GM23338 (cell line): ENCODE results near the gene SKOR1.

Experiments
- EZH2 ChIP-seq: fragments of 200-600 bp; sonication (generic); IDR thresholded peaks from one replicate; pipeline ENCODE4 v1.8.0; 2017; ENCODE audit warnings: antibody characterized with exemption, mild to moderate bottlenecking, low read depth; ENCODE audit not compliant: unreplicated experiment
- JUNB ChIP-seq: IDR thresholded peaks from one replicate; pipeline ENCODE4 v1.6.1; 2016; ENCODE audit warnings: antibody characterized with exemption; ENCODE audit not compliant: unreplicated experiment
- POLR2AphosphoS5 ChIP-seq: IDR thresholded peaks from 2 replicates; pipeline ENCODE4 v1.6.1; 2016; ENCODE audit warnings: antibody characterized with exemption, low read depth
- TF ChIP-seq, protein P1 (sequence below), 2 experiments: fragments of 200-600 bp in 1 of 2; sonication (generic) in 1 of 2; conservative IDR thresholded peaks; 2 replicates each; pipeline versions ENCODE4 v1.5.1 to v1.6.1; 2016 to 2017; ENCODE audit warnings: antibody characterized with exemption in 2 of 2, low read depth in 2 of 2, mild to moderate bottlenecking in 2 of 2, moderate library complexity in 1 of 2
- TF ChIP-seq, protein P2 (sequence below): IDR thresholded peaks from one replicate; pipeline ENCODE4 v1.6.1; 2018; ENCODE audit warnings: antibody characterized with exemption; ENCODE audit not compliant: unreplicated experiment

DNA sequence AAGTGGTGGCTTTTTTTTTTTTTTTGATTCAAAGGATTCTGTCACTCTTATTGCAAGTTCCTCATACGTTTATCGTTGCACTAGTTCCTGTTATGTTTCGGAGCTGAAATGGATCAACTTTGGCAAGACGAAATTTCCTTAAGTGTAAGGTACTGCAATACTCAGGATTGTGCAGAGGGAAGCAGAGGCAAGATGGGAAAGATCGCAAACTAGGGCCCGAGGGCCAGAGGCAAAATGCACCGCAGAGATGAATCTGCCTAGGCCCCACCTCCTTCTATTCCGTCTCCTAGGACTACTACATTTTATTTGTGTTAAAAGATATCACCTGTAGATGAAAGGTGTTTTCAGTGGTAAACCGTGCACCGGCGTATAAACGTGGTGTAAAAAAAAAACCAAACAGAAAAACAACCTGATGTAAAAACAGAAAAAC is 14.2 kb downstream of the SKOR1 start:
- TF ChIP-seq, protein P1, sequence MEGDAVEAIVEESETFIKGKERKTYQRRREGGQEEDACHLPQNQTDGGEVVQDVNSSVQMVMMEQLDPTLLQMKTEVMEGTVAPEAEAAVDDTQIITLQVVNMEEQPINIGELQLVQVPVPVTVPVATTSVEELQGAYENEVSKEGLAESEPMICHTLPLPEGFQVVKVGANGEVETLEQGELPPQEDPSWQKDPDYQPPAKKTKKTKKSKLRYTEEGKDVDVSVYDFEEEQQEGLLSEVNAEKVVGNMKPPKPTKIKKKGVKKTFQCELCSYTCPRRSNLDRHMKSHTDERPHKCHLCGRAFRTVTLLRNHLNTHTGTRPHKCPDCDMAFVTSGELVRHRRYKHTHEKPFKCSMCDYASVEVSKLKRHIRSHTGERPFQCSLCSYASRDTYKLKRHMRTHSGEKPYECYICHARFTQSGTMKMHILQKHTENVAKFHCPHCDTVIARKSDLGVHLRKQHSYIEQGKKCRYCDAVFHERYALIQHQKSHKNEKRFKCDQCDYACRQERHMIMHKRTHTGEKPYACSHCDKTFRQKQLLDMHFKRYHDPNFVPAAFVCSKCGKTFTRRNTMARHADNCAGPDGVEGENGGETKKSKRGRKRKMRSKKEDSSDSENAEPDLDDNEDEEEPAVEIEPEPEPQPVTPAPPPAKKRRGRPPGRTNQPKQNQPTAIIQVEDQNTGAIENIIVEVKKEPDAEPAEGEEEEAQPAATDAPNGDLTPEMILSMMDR (conservative IDR thresholded peaks at IDR 0.05; ENCODE audit: low read depth in 2 of 2) = no peak
- TF ChIP-seq EZH2 (no peak), POLR2AphosphoS5 (no peak), JUNB (no peak)
- TF ChIP-seq, protein P2, sequence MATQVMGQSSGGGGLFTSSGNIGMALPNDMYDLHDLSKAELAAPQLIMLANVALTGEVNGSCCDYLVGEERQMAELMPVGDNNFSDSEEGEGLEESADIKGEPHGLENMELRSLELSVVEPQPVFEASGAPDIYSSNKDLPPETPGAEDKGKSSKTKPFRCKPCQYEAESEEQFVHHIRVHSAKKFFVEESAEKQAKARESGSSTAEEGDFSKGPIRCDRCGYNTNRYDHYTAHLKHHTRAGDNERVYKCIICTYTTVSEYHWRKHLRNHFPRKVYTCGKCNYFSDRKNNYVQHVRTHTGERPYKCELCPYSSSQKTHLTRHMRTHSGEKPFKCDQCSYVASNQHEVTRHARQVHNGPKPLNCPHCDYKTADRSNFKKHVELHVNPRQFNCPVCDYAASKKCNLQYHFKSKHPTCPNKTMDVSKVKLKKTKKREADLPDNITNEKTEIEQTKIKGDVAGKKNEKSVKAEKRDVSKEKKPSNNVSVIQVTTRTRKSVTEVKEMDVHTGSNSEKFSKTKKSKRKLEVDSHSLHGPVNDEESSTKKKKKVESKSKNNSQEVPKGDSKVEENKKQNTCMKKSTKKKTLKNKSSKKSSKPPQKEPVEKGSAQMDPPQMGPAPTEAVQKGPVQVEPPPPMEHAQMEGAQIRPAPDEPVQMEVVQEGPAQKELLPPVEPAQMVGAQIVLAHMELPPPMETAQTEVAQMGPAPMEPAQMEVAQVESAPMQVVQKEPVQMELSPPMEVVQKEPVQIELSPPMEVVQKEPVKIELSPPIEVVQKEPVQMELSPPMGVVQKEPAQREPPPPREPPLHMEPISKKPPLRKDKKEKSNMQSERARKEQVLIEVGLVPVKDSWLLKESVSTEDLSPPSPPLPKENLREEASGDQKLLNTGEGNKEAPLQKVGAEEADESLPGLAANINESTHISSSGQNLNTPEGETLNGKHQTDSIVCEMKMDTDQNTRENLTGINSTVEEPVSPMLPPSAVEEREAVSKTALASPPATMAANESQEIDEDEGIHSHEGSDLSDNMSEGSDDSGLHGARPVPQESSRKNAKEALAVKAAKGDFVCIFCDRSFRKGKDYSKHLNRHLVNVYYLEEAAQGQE = no peak
